ENCODE results near the gene ATR. TPM values are rescaled to one million over a fixed set of nuclear protein-coding genes. Genes with fewer than 3 reads are reported as not detected.

ATR gene
- total RNA-seq, 1 donor from 2014 or later, result 8.3 TPM

DNA sequence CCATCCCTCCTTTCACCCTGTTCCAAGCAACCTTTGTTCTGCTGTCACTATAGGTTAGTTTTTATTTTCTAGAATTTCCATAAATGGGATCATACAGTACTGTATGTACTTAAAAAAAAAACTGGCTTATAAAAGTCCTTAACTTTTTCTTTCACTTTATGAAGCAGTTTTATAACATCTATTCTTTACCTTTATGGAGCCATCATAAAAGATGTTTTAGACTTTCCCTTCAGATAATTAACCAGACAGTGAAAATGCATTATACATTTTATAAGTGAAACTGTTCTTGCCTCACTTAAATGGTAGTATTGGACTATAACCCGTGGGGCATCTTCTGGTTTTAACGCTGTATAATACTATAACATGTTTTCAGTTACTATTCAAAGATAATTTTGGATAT, 43.9 kb upstream of the ATR start:
- H3K36me3 ChIP-seq, result no peaks in the 10 kb centered on the region

DNA sequence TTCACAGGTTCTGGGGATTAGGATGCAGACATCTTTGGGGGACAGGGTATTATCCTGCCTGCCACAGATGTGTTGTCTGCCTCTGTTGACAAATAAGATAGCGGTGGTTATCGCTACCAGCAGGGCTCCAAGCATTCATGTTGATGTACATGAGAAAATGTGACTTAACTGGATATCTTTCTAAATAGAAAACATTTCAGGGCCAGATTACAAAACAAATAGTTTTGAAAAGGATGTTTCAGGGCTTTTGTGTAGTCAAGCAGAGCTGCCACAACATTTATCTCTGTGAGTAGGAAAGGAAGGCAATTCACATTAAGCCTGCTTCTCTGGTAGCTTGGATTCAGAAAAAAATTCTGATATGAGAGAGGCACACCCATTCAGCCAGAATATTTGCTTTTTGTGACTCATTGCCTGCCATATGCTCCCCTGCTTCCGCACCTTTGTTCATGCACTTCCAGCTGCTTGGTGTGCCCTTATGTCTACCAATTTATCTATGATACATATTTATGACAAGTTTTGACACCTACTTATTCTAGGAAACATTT, 40.5 kb upstream of the ATR start:
- intact Hi-C loops (cut with DNase I), result no loop called here
- H3K4me1 ChIP-seq, result no peaks in the 10 kb centered on the region
- H3K4me3 ChIP-seq, result no peak overlapping the region

More for the DNA sequence above, 43.9 kb upstream of the ATR start:
- Histone ChIP-seq H3K4me1 (no peaks in the 10 kb centered on the region), H3K9me3 (no peaks in the 10 kb centered on the region), H3K4me3 (no peak overlapping the region), H3K27ac (no peak overlapping the region), H3K27me3 (no peaks in the 10 kb centered on the region)
- DNase-seq (ENCODE audit: low spot score in 2 of 2), result no peak
- TF ChIP-seq, protein P1, sequence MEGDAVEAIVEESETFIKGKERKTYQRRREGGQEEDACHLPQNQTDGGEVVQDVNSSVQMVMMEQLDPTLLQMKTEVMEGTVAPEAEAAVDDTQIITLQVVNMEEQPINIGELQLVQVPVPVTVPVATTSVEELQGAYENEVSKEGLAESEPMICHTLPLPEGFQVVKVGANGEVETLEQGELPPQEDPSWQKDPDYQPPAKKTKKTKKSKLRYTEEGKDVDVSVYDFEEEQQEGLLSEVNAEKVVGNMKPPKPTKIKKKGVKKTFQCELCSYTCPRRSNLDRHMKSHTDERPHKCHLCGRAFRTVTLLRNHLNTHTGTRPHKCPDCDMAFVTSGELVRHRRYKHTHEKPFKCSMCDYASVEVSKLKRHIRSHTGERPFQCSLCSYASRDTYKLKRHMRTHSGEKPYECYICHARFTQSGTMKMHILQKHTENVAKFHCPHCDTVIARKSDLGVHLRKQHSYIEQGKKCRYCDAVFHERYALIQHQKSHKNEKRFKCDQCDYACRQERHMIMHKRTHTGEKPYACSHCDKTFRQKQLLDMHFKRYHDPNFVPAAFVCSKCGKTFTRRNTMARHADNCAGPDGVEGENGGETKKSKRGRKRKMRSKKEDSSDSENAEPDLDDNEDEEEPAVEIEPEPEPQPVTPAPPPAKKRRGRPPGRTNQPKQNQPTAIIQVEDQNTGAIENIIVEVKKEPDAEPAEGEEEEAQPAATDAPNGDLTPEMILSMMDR (IDR thresholded peaks at IDR 0.05), result no peak
- intact Hi-C loops (cut with DNase I), result no loop called here

DNA sequence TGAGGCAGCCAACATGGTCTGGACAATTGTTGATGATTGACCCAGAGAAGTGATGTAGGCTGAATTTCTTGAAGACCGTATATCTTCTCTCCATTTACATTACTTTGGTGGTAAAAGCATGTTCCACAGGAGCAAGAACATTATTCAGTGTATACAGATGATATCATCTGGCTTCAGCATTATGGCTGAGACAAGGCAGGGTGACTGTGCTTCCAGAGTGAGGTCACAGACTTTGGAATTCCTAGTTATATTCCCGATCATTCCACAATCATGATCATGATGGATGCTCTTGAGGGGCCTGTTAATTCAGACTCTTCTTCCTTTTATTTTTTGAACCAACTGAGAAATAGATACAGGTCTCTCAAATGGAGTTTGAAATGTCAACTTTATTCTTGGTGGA, 36.6 kb upstream of the ATR start:
- H3K9me3 ChIP-seq, result no peaks in the 10 kb centered on the region
- H3K36me3 ChIP-seq, result no peaks in the 10 kb centered on the region
- H3K4me1 ChIP-seq, result no peaks in the 10 kb centered on the region
- intact Hi-C loops (cut with DNase I), result no loop called here
- no peaks in the 10 kb centered on the region for H3K27me3 ChIP-seq
- TF ChIP-seq, protein P1 (IDR thresholded peaks at IDR 0.05), result no peak
- H3K4me3 ChIP-seq, result no peak overlapping the region
- no peak overlapping the region for H3K27ac ChIP-seq
- DNase-seq (ENCODE audit: low spot score in 2 of 2), result no peak

More for the DNA sequence above, 40.5 kb upstream of the ATR start:
- TF ChIP-seq, protein P1 (IDR thresholded peaks at IDR 0.05), result no peak
- Histone ChIP-seq H3K27ac (no peak overlapping the region), H3K27me3 (no peaks in the 10 kb centered on the region), H3K36me3 (no peaks in the 10 kb centered on the region), H3K9me3 (no peaks in the 10 kb centered on the region)
- DNase-seq (ENCODE audit: low spot score in 2 of 2), result no peak

DNA sequence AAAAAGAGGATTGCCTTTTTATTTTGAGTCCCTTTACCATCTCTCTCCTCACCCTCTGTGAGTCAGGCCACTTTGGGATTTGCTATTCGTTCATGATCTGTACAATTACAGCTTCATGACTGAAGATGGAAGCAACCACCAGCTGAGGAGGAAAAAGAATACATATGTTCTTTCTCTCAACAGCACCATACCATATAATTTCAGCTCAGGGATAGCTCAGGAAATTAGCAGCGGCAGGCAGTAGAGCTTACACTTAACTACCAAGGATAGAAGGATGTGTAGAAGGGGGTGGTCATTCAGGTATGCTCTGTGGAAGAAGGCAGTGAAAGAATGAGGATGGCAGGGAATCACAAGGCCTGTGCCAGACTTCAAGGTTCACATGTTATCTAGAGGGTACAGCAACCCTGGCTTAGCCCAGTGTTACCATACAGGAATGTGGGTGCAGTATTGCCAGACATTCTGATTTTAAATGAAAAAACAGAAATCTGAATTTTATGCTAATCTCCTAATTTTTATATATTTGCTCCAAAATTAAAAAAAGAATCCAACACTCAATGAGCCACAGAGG, 35.6 kb upstream of the ATR start:
- no peaks in the 10 kb centered on the region for H3K27me3 ChIP-seq
- no peaks in the 10 kb centered on the region for H3K36me3 ChIP-seq
- no peaks in the 10 kb centered on the region for H3K9me3 ChIP-seq
- TF ChIP-seq, protein P1 (IDR thresholded peaks at IDR 0.05), result no peak
- intact Hi-C loops (cut with DNase I), result no loop called here
- H3K4me3 ChIP-seq, result no peak overlapping the region
- DNase-seq (ENCODE audit: low spot score in 2 of 2), result no peak
- no peaks in the 10 kb centered on the region for H3K4me1 ChIP-seq
- H3K27ac ChIP-seq, result no peak overlapping the region

DNA sequence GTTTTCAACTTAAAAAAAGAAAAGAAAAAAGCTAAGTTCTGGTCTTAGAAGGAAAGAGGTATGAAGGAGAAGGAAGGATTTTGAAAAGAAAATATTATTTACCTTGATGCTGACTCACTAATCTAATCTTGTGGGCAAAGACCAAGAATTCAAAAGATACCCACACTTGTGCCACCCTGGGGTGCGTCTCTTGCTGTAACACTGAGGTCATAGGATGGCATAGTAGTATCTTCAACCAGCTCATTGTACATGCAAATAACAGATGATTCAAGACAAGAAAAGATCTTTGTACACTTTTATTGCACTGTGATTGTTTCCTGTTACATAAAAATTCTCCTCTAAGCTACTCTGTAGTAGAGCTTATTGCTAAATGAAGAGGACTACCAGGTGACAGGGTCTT, 35.0 kb upstream of the ATR start:
- TF ChIP-seq, protein P1 (IDR thresholded peaks at IDR 0.05), result no peak
- no peak overlapping the region for H3K4me3 ChIP-seq

More for the DNA sequence above, 35.0 kb upstream of the ATR start:
- Histone ChIP-seq H3K27me3 (no peaks in the 10 kb centered on the region), H3K4me1 (no peaks in the 10 kb centered on the region), H3K27ac (no peak overlapping the region), H3K36me3 (no peaks in the 10 kb centered on the region), H3K9me3 (no peaks in the 10 kb centered on the region)
- DNase-seq (ENCODE audit: low spot score in 2 of 2), result no peak
- intact Hi-C loops (cut with DNase I), result no loop called here
